ENCODE data around the gene GRK7. TPM values are rescaled to one million over a fixed set of nuclear protein-coding genes. Genes with fewer than 3 reads are reported as not detected.

GRK7 gene, protein sequence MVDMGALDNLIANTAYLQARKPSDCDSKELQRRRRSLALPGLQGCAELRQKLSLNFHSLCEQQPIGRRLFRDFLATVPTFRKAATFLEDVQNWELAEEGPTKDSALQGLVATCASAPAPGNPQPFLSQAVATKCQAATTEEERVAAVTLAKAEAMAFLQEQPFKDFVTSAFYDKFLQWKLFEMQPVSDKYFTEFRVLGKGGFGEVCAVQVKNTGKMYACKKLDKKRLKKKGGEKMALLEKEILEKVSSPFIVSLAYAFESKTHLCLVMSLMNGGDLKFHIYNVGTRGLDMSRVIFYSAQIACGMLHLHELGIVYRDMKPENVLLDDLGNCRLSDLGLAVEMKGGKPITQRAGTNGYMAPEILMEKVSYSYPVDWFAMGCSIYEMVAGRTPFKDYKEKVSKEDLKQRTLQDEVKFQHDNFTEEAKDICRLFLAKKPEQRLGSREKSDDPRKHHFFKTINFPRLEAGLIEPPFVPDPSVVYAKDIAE (N-terminal part only)
- under 1 TPM in 1 of 4 donors, not detected in 3; 0.11 TPM for total RNA-seq

DNA sequence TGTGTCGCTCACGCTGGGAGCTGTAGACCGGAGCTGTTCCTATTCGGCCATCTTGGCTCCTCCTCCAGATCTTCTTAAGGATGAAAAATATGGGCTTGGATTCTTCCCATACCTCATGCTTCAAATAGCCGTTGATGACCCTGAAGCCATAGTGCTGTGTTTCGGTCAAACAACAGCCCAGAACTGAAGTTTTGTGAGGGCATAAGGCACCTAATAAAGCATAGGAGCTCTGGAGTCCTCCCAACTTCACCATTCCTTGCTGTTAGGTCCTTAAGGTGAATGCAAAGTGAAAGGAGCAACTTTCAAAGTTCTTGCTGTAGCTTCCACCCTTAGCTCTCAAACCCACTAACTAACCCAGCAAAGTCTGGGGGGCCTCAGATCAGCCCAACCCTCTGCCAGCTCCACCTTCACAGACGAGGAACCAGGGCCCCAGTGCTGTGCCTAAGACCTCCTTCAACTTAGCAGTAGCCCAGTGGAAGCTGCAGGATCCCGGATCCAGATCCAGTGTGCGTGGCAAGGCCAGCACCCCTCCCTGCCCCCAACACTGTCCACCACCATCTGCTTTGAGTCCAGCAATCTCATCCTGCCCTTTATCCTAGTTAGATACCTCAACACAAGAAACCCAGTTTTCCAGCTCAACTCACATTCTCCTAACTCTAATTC, at the start of gene GRK7:
GRK7 (plus strand) TSS at position 321 of the 663 bp plus-strand sequence. CDS start 14,877 bp downstream, outside the sequence.
- TF ChIP-seq, protein P1, sequence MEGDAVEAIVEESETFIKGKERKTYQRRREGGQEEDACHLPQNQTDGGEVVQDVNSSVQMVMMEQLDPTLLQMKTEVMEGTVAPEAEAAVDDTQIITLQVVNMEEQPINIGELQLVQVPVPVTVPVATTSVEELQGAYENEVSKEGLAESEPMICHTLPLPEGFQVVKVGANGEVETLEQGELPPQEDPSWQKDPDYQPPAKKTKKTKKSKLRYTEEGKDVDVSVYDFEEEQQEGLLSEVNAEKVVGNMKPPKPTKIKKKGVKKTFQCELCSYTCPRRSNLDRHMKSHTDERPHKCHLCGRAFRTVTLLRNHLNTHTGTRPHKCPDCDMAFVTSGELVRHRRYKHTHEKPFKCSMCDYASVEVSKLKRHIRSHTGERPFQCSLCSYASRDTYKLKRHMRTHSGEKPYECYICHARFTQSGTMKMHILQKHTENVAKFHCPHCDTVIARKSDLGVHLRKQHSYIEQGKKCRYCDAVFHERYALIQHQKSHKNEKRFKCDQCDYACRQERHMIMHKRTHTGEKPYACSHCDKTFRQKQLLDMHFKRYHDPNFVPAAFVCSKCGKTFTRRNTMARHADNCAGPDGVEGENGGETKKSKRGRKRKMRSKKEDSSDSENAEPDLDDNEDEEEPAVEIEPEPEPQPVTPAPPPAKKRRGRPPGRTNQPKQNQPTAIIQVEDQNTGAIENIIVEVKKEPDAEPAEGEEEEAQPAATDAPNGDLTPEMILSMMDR (IDR thresholded peaks at IDR 0.05): no peak
- TF ChIP-seq POLR2A (IDR thresholded peaks at IDR 0.05; ENCODE audit: low read depth) (no peak), EP300 (IDR thresholded peaks at IDR 0.05) (no peak), POLR2AphosphoS5 (IDR thresholded peaks at IDR 0.05) (no peak)
- no peaks in the 10 kb centered on the region for H3K9me3 ChIP-seq
- H3K36me3 ChIP-seq: no peaks in the 10 kb centered on the region
- intact Hi-C loops (cut with DNase I): no loop called here
- WGBS: 95% methylated on average over 7 of the region's 9 CpGs
- no peak within 1 kb of the TSS for H3K27ac ChIP-seq (replicated peaks in 1 of 4)
- H3K4me1 ChIP-seq: no peaks in the 10 kb centered on the region
- no peak within 1 kb of the TSS for H3K4me3 ChIP-seq
- DNase-seq (ENCODE audit: extremely low spot score): no peak
- H3K27me3 ChIP-seq: no peaks in the 10 kb centered on the region

DNA sequence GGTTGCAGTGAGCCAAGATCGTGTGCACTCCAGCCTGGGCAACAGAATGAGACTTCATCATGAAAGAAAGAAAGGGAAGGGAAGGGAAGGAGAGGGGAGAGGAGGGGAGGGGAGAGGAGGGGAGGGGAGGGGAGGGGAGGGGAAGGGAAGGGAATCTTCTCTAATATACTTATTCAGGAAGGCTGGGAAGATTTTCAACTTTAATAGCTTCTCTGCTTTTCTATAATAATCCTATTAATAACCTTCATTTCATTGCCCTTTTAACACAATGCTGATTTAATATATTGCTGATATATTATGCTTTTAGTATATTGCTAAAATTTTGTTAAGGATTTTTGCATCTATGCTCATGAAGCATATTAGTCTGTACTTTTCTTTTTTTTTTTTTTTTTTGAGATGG, 48.5 kb upstream of the GRK7 start:
- WGBS: 83% methylated on average over 1 of the region's 1 CpG
- Histone ChIP-seq H3K27ac (replicated peaks in 1 of 4) (no peak overlapping the region), H3K4me3 (no peak overlapping the region), H3K9me3 (peaks cover 0 to 6% (median 0%) of the 10 kb centered on the region in 4 donors), H3K36me3 (no peaks in the 10 kb centered on the region), H3K4me1 (peaks cover 0 to 7% (median 3%) of the 10 kb centered on the region in 4 donors), H3K27me3 (no peaks in the 10 kb centered on the region)
- TF ChIP-seq, protein P1 (IDR thresholded peaks at IDR 0.05): no peak
- no peak for TF ChIP-seq POLR2AphosphoS5 (IDR thresholded peaks at IDR 0.05)
- no peak for TF ChIP-seq POLR2A (IDR thresholded peaks at IDR 0.05; ENCODE audit: low read depth)
- no peak for TF ChIP-seq EP300 (IDR thresholded peaks at IDR 0.05)
- DNase-seq (ENCODE audit: extremely low spot score): no peak
- intact Hi-C loops (cut with DNase I): no loop called here

DNA sequence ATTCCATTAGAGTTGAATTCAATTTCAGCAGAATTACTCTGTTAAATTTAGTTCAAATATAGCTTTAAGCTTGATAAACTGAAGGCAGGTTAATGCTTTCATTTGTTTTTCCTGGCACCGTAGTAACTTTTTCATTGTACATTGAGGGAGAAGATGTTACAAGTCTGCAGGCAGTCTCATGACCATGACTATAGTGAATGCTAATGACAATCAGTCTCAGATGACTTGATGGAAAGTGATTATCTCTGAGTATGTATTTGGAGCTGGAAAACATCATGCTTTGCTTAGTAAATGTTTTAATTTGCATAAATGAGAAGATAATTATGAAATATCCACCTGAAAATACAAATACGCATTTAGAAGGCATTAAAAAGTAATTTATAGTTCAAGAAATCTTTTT, 41.1 kb upstream of the GRK7 start:
- no peak for DNase-seq (ENCODE audit: extremely low spot score)
- Histone ChIP-seq H3K4me1 (no peaks in the 10 kb centered on the region), H3K4me3 (no peak overlapping the region), H3K27ac (replicated peaks in 1 of 4) (no peak overlapping the region), H3K9me3 (no peaks in the 10 kb centered on the region), H3K36me3 (no peaks in the 10 kb centered on the region), H3K27me3 (no peaks in the 10 kb centered on the region)
- intact Hi-C loops (cut with DNase I): no loop called here
- 88% methylated on average over 2 of the region's 2 CpGs for WGBS
- TF ChIP-seq POLR2AphosphoS5 (IDR thresholded peaks at IDR 0.05) (no peak), POLR2A (IDR thresholded peaks at IDR 0.05; ENCODE audit: low read depth) (no peak), EP300 (IDR thresholded peaks at IDR 0.05) (no peak)
- TF ChIP-seq, protein P1 (IDR thresholded peaks at IDR 0.05): no peak

DNA sequence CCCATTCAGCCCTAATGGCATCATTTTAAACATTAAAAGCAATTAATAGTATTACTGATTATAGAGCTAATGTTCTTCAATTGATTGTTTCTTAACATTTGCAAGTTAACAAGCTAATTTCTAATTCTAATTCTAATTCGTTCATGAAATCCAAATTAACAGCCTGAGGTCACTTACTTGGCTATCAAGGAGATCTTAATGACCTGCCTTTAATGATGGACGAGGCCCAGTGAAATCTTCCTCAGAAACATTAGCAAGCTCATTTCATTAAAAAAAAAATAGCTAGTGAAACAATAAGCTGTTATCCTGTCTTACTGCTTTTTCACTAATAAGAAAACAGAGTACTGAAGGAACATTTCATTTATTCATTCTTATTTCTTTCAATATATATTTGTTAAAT, 40.6 kb upstream of the GRK7 start:
- Histone ChIP-seq H3K27me3 (no peaks in the 10 kb centered on the region), H3K36me3 (no peaks in the 10 kb centered on the region), H3K4me1 (no peaks in the 10 kb centered on the region), H3K4me3 (no peak overlapping the region), H3K27ac (replicated peaks in 1 of 4) (no peak overlapping the region), H3K9me3 (no peaks in the 10 kb centered on the region)
- intact Hi-C loops (cut with DNase I): no loop called here
- WGBS: 78% methylated on average over 2 of the region's 2 CpGs
- TF ChIP-seq POLR2AphosphoS5 (IDR thresholded peaks at IDR 0.05) (no peak), EP300 (IDR thresholded peaks at IDR 0.05) (no peak), POLR2A (IDR thresholded peaks at IDR 0.05; ENCODE audit: low read depth) (no peak)
- TF ChIP-seq, protein P1 (IDR thresholded peaks at IDR 0.05): no peak
- DNase-seq (ENCODE audit: extremely low spot score): no peak
